Limb (tissue), 2 donors: ENCODE data around the gene SERGEF.

Source experiments
- DNase-seq, 2 donors: peaks; one replicate each; pipeline ENCODE4 v3.0.0-alpha.2; 2016; ENCODE audit errors: extremely low spot score in 2 of 2

SERGEF gene

GRCh38 chr11:17864478-17864941 is 148.3 kb downstream of the SERGEF start:
- DNase-seq, result no peak

GRCh38 chr11:17861036-17861755 is 151.7 kb downstream of the SERGEF start:
- no peak for DNase-seq

GRCh38 chr11:17859552-17859951 is 153.3 kb downstream of the SERGEF start:
- DNase-seq, result no peak

GRCh38 chr11:17855531-17856290 is 157.1 kb downstream of the SERGEF start:
- no peak for DNase-seq

- DNase-seq, result no peak
These were observed 159.6 kb downstream of the SERGEF start for GRCh38 chr11:17853280-17853679.

GRCh38 chr11:17852246-17852645 is 160.6 kb downstream of the SERGEF start:
- no peak for DNase-seq

- no peak for DNase-seq
These were observed 161.2 kb downstream of the SERGEF start for GRCh38 chr11:17851697-17852096.

GRCh38 chr11:17850336-17850735 is 162.5 kb downstream of the SERGEF start:
- DNase-seq, result no peak

- no peak for DNase-seq
These were observed 164.1 kb downstream of the SERGEF start for GRCh38 chr11:17848715-17849114.

- peak in 1 of 2 donors; percentile 31 for DNase-seq
These were observed 165.9 kb downstream of the SERGEF start for GRCh38 chr11:17846852-17847453.

- no peak for DNase-seq
These were observed 167.4 kb downstream of the SERGEF start for GRCh38 chr11:17845431-17845881.

GRCh38 chr11:17840101-17840548 is 172.7 kb downstream of the SERGEF start:
- no peak for DNase-seq

- DNase-seq, result no peak
These were observed 173.4 kb downstream of the SERGEF start for GRCh38 chr11:17839450-17839849.

- DNase-seq, result no peak
These were observed 174.7 kb downstream of the SERGEF start for GRCh38 chr11:17838102-17838501.

GRCh38 chr11:17831883-17832282 is 181.0 kb downstream of the SERGEF start:
- DNase-seq, result no peak

- no peak for DNase-seq
These were observed 181.6 kb downstream of the SERGEF start for GRCh38 chr11:17831228-17831627.

- DNase-seq, result peak; percentile 48 to 72
These were observed 184.5 kb downstream of the SERGEF start for GRCh38 chr11:17828311-17828751.

GRCh38 chr11:17827006-17827405 is 185.8 kb downstream of the SERGEF start:
- no peak for DNase-seq

- no peak for DNase-seq
These were observed 190.5 kb downstream of the SERGEF start for GRCh38 chr11:17822401-17822781.

- DNase-seq, result peak in 1 of 2 donors; percentile 23
These were observed 191.0 kb downstream of the SERGEF start for GRCh38 chr11:17821648-17822400.

GRCh38 chr11:17816232-17816931 is 196.5 kb downstream of the SERGEF start:
- peak in 1 of 2 donors; percentile 62 for DNase-seq
